SK-N-SH treated with all-trans-retinoic acid at 6 μM for 48 hours (cell line): ENCODE data around the gene ARHGAP15.

Source experiments
- ATAC-seq: fragments of 200-7000 bp; cut with Tn5 transposase; 3 replicates; pipeline ENCODE4 v1.9.1; 2020; ENCODE audit warnings: mild to moderate bottlenecking, moderate library complexity
- ARNTL ChIP-seq: fragments of 450-650 bp; formaldehyde crosslinking; IDR thresholded peaks from 2 replicates; pipeline ENCODE4 v1.5.0; 2020; ENCODE audit warnings: low read depth, mild to moderate bottlenecking, moderate library complexity, borderline replicate concordance
- ESRRG ChIP-seq: fragments of 250-450 bp; sonication (Bioruptor Pico); IDR thresholded peaks from 2 replicates; pipeline ENCODE4 v1.6.1; 2021; ENCODE audit warnings: mild to moderate bottlenecking
- GLIS3 ChIP-seq: fragments of 250-450 bp; sonication (Bioruptor Pico); IDR thresholded peaks from 2 replicates; pipeline ENCODE4 v1.5.0; 2020; ENCODE audit warnings: mild to moderate bottlenecking, moderate library complexity
- ISL1 ChIP-seq: fragments of 250-450 bp; sonication (Bioruptor Pico); IDR thresholded peaks from 2 replicates; pipeline ENCODE4 v2.1.2; 2022; ENCODE audit warnings: mild to moderate bottlenecking, moderate library complexity
- PPARA ChIP-seq: fragments of 250-450 bp; sonication (Bioruptor Pico); IDR thresholded peaks from 2 replicates; pipeline ENCODE4 v1.5.0; 2020; ENCODE audit warnings: mild to moderate bottlenecking, borderline replicate concordance
- SNAI2 ChIP-seq: fragments of 250-450 bp; sonication (Bioruptor Pico); IDR thresholded peaks from 2 replicates; pipeline ENCODE4 v1.5.0; 2020; ENCODE audit warnings: mild to moderate bottlenecking, moderate library complexity
- TCF4 ChIP-seq: fragments of 250-450 bp; sonication (Bioruptor Pico); IDR thresholded peaks from 2 replicates; pipeline ENCODE4 v1.8.0; 2021; ENCODE audit warnings: mild to moderate bottlenecking, moderate library complexity, borderline replicate concordance
- TOX ChIP-seq: fragments of 250-450 bp; sonication (Bioruptor Pico); IDR thresholded peaks from 2 replicates; pipeline ENCODE4 v1.8.0; 2021; ENCODE audit warnings: mild to moderate bottlenecking, moderate library complexity, borderline replicate concordance
- ZC3H10 ChIP-seq: fragments of 250-450 bp; sonication (Bioruptor Pico); IDR thresholded peaks from 2 replicates; pipeline ENCODE4 v1.5.1; 2021; ENCODE audit warnings: mild to moderate bottlenecking, moderate library complexity
- ZFP3 ChIP-seq: fragments of 250-450 bp; sonication (Bioruptor Pico); IDR thresholded peaks from 2 replicates; pipeline ENCODE4 v1.5.0; 2020; ENCODE audit warnings: mild to moderate bottlenecking, moderate library complexity
- ZFP30 ChIP-seq: fragments of 450-650 bp; formaldehyde crosslinking; IDR thresholded peaks from 2 replicates; pipeline ENCODE4 v1.5.0; 2022; ENCODE audit warnings: mild to moderate bottlenecking, moderate library complexity
- ZNF565 ChIP-seq: fragments of 450-650 bp; formaldehyde crosslinking; conservative IDR thresholded peaks from 2 replicates; pipeline ENCODE4 v1.5.0; 2020; ENCODE audit warnings: low read depth, mild to moderate bottlenecking, moderate library complexity
- ZNF70 ChIP-seq: fragments of 450-650 bp; formaldehyde crosslinking; IDR thresholded peaks from 2 replicates; pipeline ENCODE4 v1.5.0; 2020; ENCODE audit warnings: mild to moderate bottlenecking, moderate library complexity
- ZNF8 ChIP-seq: fragments of 450-650 bp; formaldehyde crosslinking; IDR thresholded peaks from 2 replicates; pipeline ENCODE4 v1.5.0; 2020; ENCODE audit warnings: mild to moderate bottlenecking, moderate library complexity
- TF ChIP-seq, protein P1 (sequence below): fragments of 250-450 bp; sonication (Bioruptor Pico); IDR thresholded peaks from 2 replicates; pipeline ENCODE4 v1.5.1; 2021; ENCODE audit warnings: mild to moderate bottlenecking, moderate library complexity
- TF ChIP-seq, protein P2 (sequence below): fragments of 250-450 bp; sonication (Bioruptor Pico); IDR thresholded peaks from 2 replicates; pipeline ENCODE4 v1.5.1; 2020; ENCODE audit warnings: low read depth, mild to moderate bottlenecking, moderate library complexity
- TF ChIP-seq, protein P3 (sequence below): fragments of 250-450 bp; sonication (Bioruptor Pico); IDR thresholded peaks from 2 replicates; pipeline ENCODE4 v1.5.0; 2020; ENCODE audit warnings: mild to moderate bottlenecking, moderate library complexity
- TF ChIP-seq, protein P4 (sequence below): fragments of 250-450 bp; sonication (Bioruptor Pico); IDR thresholded peaks from 2 replicates; pipeline ENCODE4 v1.8.0; 2020; ENCODE audit warnings: mild to moderate bottlenecking, moderate library complexity, borderline replicate concordance

Gene ARHGAP15

DNA sequence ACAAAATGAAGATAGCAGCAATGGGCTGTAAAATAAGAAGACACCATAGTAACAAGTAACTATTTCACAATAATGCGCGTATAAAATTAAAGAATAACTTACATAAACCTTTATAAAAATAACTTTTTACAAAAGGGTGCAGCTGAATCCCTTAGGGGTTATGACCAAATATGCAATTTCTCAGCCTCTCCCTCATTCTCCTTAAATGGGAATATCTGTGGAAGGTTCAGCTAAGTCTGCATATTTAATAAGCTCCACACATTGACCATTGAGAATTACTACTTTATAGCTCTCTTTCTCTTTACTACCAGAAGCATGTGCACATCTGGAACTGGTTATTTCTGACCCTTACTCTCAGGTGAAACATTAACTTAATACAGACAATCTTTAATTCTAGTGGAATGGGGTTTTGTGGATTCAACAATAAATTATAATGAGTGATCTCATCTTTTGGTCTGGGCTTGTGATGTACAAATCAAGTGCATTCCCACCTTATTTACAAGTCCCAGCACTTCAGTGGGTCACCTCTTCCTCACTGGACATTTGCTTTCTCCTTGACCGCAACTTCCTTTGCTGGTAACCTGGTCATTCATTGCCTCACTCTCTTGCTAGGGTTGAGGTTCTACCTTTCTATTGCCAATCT lies 15.7 kb downstream of the ARHGAP15 start:
- no peak for ATAC-seq
- TF ChIP-seq ZNF565 (CRISPR knock-in tag) (no peak), GLIS3 (CRISPR knock-in tag) (no peak), ESRRG (no peak), SNAI2 (no peak), TOX (CRISPR knock-in tag) (no peak), ZC3H10 (no peak), ZFP30 (CRISPR knock-in tag) (no peak), TCF4 (CRISPR knock-in tag) (no peak)
- TF ChIP-seq, protein P1, sequence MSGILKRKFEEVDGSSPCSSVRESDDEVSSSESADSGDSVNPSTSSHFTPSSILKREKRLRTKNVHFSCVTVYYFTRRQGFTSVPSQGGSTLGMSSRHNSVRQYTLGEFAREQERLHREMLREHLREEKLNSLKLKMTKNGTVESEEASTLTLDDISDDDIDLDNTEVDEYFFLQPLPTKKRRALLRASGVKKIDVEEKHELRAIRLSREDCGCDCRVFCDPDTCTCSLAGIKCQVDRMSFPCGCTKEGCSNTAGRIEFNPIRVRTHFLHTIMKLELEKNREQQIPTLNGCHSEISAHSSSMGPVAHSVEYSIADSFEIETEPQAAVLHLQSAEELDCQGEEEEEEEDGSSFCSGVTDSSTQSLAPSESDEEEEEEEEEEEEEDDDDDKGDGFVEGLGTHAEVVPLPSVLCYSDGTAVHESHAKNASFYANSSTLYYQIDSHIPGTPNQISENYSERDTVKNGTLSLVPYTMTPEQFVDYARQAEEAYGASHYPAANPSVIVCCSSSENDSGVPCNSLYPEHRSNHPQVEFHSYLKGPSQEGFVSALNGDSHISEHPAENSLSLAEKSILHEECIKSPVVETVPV (CRISPR knock-in tag): no peak
- TF ChIP-seq, protein P2, sequence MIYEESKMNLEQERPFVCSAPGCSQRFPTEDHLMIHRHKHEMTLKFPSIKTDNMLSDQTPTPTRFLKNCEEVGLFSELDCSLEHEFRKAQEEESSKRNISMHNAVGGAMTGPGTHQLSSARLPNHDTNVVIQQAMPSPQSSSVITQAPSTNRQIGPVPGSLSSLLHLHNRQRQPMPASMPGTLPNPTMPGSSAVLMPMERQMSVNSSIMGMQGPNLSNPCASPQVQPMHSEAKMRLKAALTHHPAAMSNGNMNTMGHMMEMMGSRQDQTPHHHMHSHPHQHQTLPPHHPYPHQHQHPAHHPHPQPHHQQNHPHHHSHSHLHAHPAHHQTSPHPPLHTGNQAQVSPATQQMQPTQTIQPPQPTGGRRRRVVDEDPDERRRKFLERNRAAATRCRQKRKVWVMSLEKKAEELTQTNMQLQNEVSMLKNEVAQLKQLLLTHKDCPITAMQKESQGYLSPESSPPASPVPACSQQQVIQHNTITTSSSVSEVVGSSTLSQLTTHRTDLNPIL (CRISPR knock-in tag): no peak

DNA sequence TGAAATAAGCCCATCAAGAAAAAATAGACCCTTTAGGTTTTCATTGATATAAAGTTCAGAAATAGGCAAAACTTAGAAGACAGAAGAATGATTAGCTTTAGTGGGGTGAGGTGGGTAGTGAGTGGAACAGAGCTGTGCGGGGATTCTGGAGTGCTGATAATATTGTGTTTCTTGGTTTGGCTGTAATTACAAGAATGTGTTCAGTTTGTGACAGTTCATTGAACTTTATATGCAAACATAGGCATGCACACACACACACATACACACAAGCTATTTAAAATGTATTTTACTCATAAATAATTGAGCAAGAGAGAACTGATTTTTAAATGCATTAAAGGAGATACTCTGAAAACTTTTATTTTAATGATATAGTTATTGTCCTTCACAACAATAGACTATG lies 17.1 kb downstream of the ARHGAP15 start:
- TF ChIP-seq, protein P3, sequence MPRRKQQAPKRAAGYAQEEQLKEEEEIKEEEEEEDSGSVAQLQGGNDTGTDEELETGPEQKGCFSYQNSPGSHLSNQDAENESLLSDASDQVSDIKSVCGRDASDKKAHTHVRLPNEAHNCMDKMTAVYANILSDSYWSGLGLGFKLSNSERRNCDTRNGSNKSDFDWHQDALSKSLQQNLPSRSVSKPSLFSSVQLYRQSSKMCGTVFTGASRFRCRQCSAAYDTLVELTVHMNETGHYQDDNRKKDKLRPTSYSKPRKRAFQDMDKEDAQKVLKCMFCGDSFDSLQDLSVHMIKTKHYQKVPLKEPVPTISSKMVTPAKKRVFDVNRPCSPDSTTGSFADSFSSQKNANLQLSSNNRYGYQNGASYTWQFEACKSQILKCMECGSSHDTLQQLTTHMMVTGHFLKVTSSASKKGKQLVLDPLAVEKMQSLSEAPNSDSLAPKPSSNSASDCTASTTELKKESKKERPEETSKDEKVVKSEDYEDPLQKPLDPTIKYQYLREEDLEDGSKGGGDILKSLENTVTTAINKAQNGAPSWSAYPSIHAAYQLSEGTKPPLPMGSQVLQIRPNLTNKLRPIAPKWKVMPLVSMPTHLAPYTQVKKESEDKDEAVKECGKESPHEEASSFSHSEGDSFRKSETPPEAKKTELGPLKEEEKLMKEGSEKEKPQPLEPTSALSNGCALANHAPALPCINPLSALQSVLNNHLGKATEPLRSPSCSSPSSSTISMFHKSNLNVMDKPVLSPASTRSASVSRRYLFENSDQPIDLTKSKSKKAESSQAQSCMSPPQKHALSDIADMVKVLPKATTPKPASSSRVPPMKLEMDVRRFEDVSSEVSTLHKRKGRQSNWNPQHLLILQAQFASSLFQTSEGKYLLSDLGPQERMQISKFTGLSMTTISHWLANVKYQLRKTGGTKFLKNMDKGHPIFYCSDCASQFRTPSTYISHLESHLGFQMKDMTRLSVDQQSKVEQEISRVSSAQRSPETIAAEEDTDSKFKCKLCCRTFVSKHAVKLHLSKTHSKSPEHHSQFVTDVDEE (CRISPR knock-in tag): no peak
- TF ChIP-seq, protein P4, sequence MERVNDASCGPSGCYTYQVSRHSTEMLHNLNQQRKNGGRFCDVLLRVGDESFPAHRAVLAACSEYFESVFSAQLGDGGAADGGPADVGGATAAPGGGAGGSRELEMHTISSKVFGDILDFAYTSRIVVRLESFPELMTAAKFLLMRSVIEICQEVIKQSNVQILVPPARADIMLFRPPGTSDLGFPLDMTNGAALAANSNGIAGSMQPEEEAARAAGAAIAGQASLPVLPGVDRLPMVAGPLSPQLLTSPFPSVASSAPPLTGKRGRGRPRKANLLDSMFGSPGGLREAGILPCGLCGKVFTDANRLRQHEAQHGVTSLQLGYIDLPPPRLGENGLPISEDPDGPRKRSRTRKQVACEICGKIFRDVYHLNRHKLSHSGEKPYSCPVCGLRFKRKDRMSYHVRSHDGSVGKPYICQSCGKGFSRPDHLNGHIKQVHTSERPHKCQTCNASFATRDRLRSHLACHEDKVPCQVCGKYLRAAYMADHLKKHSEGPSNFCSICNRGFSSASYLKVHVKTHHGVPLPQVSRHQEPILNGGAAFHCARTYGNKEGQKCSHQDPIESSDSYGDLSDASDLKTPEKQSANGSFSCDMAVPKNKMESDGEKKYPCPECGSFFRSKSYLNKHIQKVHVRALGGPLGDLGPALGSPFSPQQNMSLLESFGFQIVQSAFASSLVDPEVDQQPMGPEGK (CRISPR knock-in tag): no peak
- TF ChIP-seq ZNF70 (CRISPR knock-in tag) (no peak), SNAI2 (no peak), ESRRG (no peak), ZFP30 (CRISPR knock-in tag) (no peak), GLIS3 (CRISPR knock-in tag) (no peak), ISL1 (no peak)
- no peak for ATAC-seq

DNA sequence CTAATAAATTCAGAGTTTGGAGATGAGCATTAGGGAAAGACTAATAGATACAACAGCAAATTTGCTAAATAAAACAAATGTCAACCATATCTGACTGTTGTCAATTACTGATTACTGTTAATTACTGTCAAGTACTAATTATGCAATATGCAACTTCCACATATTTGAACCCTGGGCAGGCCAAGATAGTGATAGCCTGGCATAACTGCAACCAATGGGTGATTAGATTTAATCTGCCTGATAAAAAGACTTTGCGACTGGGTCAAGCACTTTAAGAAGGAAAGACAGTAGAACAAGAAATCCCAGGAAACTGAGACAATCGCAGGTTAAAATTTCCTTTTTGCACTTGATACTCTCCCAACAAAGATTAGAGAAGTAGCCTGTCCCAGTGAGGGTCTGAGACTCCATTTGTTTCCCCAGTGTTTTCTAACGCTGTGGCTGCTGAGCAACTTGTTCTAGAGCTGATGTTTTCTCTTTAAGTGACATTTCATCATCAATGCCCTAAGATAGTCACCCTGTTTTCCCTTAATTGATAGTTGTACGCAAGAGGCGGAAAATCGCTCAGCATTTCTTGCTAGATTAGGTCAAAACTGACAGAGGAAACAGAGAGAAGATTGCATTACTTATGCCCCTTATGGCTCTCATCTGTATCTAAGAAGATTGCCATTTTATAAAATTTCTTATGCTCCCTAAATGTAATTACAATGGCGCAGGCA lies 17.8 kb downstream of the ARHGAP15 start:
- ATAC-seq: no peak
- TF ChIP-seq ARNTL (no peak), ZFP30 (CRISPR knock-in tag) (no peak), ESRRG (no peak), ZNF565 (CRISPR knock-in tag) (no peak), TOX (CRISPR knock-in tag) (no peak), ZC3H10 (no peak), GLIS3 (CRISPR knock-in tag) (no peak), ZFP3 (no peak), SNAI2 (no peak), ISL1 (no peak), PPARA (CRISPR knock-in tag) (no peak), ZNF70 (CRISPR knock-in tag) (no peak), TCF4 (CRISPR knock-in tag) (no peak), ZNF8 (CRISPR knock-in tag) (no peak)
- TF ChIP-seq, protein P2 (CRISPR knock-in tag): no peak
- TF ChIP-seq, protein P3 (CRISPR knock-in tag): no peak
- TF ChIP-seq, protein P1 (CRISPR knock-in tag): no peak
- TF ChIP-seq, protein P4 (CRISPR knock-in tag): no peak
